ENCODE measurements around the gene RPL14.

GRCh38 chr3:40464339-40465110 is 7.4 kb downstream of the RPL14 start:
- TF ChIP-seq CTCF (IDR thresholded peaks at IDR 0.05) (no peak), ZFX (IDR thresholded peaks at IDR 0.05; ENCODE audit: borderline replicate concordance) (no peak)

Measured in 22Rv1 (cell line).